Ishikawa (cell line): ENCODE data around the gene LIX1.

Experiments
- CEBPB ChIP-seq: IDR thresholded peaks from 2 replicates; pipeline ENCODE4 v1.6.1; 2012
- CREB1 ChIP-seq: IDR thresholded peaks from 2 replicates; pipeline ENCODE4 v1.6.1; 2012; ENCODE audit warnings: low read depth
- EGR1 ChIP-seq: IDR thresholded peaks from 2 replicates; pipeline ENCODE4 v1.6.1; 2012
- EP300 ChIP-seq: IDR thresholded peaks from 2 replicates; pipeline ENCODE4 v1.6.1; 2012; ENCODE audit warnings: borderline replicate concordance
- FOXM1 ChIP-seq: IDR thresholded peaks from 2 replicates; pipeline ENCODE4 v1.6.1; 2012; ENCODE audit warnings: low read depth, borderline replicate concordance
- MAX ChIP-seq: IDR thresholded peaks from 2 replicates; pipeline ENCODE4 v1.6.1; 2012
- NFIC ChIP-seq: IDR thresholded peaks from 2 replicates; pipeline ENCODE4 v1.6.1; 2012
- RAD21 ChIP-seq: IDR thresholded peaks from 2 replicates; pipeline ENCODE4 v1.6.1; 2012; ENCODE audit warnings: low read depth
- REST ChIP-seq: IDR thresholded peaks from 2 replicates; pipeline ENCODE4 v1.6.1; 2012; ENCODE audit warnings: low read depth, mild to moderate bottlenecking
- TAF1 ChIP-seq: IDR thresholded peaks from 2 replicates; pipeline ENCODE4 v1.6.1; 2012; ENCODE audit warnings: low read depth, mild to moderate bottlenecking
- TCF12 ChIP-seq: IDR thresholded peaks from 2 replicates; pipeline ENCODE4 v1.6.1; 2012; ENCODE audit warnings: low read depth
- TEAD4 ChIP-seq: IDR thresholded peaks from 2 replicates; pipeline ENCODE4 v1.6.1; 2012
- USF1 ChIP-seq: IDR thresholded peaks from 2 replicates; pipeline ENCODE4 v1.6.1; 2012
- YY1 ChIP-seq: IDR thresholded peaks from 2 replicates; pipeline ENCODE4 v1.6.1; 2012; ENCODE audit warnings: low read depth
- ZBTB7A ChIP-seq: IDR thresholded peaks from 2 replicates; pipeline ENCODE4 v1.6.1; 2012; ENCODE audit warnings: low read depth

The LIX1 gene

GRCh38 chr5:97067296-97067850 lies 75.0 kb downstream of the LIX1 start:
- TF ChIP-seq MAX (no peak), REST (no peak), EGR1 (no peak), RAD21 (no peak), USF1 (no peak), ZBTB7A (no peak), YY1 (no peak), TCF12 (no peak), EP300 (no peak), CREB1 (no peak), NFIC (no peak), TEAD4 (no peak), FOXM1 (no peak), TAF1 (no peak)

- TF ChIP-seq EP300, result peak; percentile 47; the same call in 1 of the 2 replicates
- peak; percentile 67; the same call in 1 of the 2 replicates for TF ChIP-seq TEAD4
- no peak for TF ChIP-seq RAD21
- TF ChIP-seq TCF12, result 0 out of 2 replicates have a peak, but pooled peaks have one; percentile 28
Measured at GRCh38 chr5:97065475-97065874, 76.9 kb downstream of the LIX1 start.

- TF ChIP-seq TEAD4, result no peak
- no peak for TF ChIP-seq USF1
- no peak for TF ChIP-seq CREB1
- no peak for TF ChIP-seq YY1
- TF ChIP-seq RAD21, result no peak
- TF ChIP-seq TAF1, result no peak
- no peak for TF ChIP-seq EP300
- TF ChIP-seq MAX, result no peak
- TF ChIP-seq EGR1, result no peak
Measured at GRCh38 chr5:97063251-97063650, 79.2 kb downstream of the LIX1 start.

- TF ChIP-seq TCF12 (peak; percentile 84), TAF1 (no peak), MAX (peak; percentile 89), REST (no peak), TEAD4 (peak; percentile 15; the same call in 1 of the 2 replicates), CREB1 (no peak), EGR1 (no peak), YY1 (no peak), CEBPB (no peak), USF1 (peak; percentile 87), RAD21 (no peak; the same call in 1 of the 2 replicates), FOXM1 (no peak), EP300 (0 out of 2 replicates have a peak, but pooled peaks have one; percentile 17), NFIC (peak; percentile 64), ZBTB7A (no peak)
Measured at GRCh38 chr5:97062046-97062445, 80.4 kb downstream of the LIX1 start.

GRCh38 chr5:97056263-97056662 lies 86.1 kb downstream of the LIX1 start:
- no peak for TF ChIP-seq TEAD4
- TF ChIP-seq ZBTB7A, result no peak
- no peak for TF ChIP-seq CEBPB
- no peak for TF ChIP-seq TCF12
- no peak for TF ChIP-seq REST
- no peak for TF ChIP-seq MAX
- no peak for TF ChIP-seq CREB1
- no peak for TF ChIP-seq TAF1
- no peak for TF ChIP-seq YY1
- TF ChIP-seq FOXM1, result no peak
- TF ChIP-seq NFIC, result no peak
